GM23338 (cell line): ENCODE measurements around the gene PBOV1. TPM values are rescaled to one million over a fixed set of nuclear protein-coding genes. Genes with fewer than 3 reads are reported as not detected.

ENCODE experiments used
- ATAC-seq: fragments of 200-7000 bp; cut with Tn5 transposase; 3 replicates; pipeline ENCODE4 v1.9.1; 2020
- DNase-seq: peaks from one replicate; pipeline ENCODE4 v3.0.0-alpha.2; 2015; ENCODE audit warnings: low spot score
- H2AFZ ChIP-seq: fragments of 200-600 bp; sonication (generic); 2 replicates; pipeline ENCODE4 v1.8.0; 2016; ENCODE audit warnings: antibody characterized with exemption, mild to moderate bottlenecking, moderate library complexity
- H3F3A ChIP-seq: fragments of 200-600 bp; sonication (generic); replicated peaks from 2 replicates; pipeline ENCODE4 v1.8.0; 2017; ENCODE audit warnings: antibody characterized with exemption, mixed run types, low read depth
- H3K27ac ChIP-seq: fragments of 200-600 bp; sonication (generic); 2 replicates; pipeline ENCODE4 v1.6.1; 2016; ENCODE audit warnings: low read depth
- H3K27me3 ChIP-seq: fragments of 200-600 bp; sonication (generic); 2 replicates; pipeline ENCODE4 v1.8.0; 2016; ENCODE audit warnings: mild to moderate bottlenecking, mixed run types, moderate library complexity; ENCODE audit not compliant: insufficient read depth
- H3K36me3 ChIP-seq: fragments of 200-600 bp; sonication (generic); 2 replicates; pipeline ENCODE4 v1.8.0; 2016; ENCODE audit warnings: mild to moderate bottlenecking; ENCODE audit not compliant: insufficient read depth
- H3K4me1 ChIP-seq: fragments of 200-600 bp; sonication (generic); 2 replicates; pipeline ENCODE4 v1.8.0; 2016; ENCODE audit warnings: mild to moderate bottlenecking, moderate library complexity; ENCODE audit not compliant: insufficient read depth
- H3K4me2 ChIP-seq: fragments of 200-600 bp; sonication (generic); 2 replicates; pipeline ENCODE4 v1.7.1; 2017; ENCODE audit warnings: mixed run types
- H3K4me3 ChIP-seq: fragments of 200-600 bp; sonication (generic); 2 replicates; pipeline ENCODE4 v1.6.1; 2016; ENCODE audit warnings: mixed run types
- H3K79me2 ChIP-seq: fragments of 200-600 bp; sonication (generic); replicated peaks from 2 replicates; pipeline ENCODE4 v1.8.0; 2017; ENCODE audit warnings: mild to moderate bottlenecking; ENCODE audit not compliant: insufficient read depth
- H3K9me2 ChIP-seq: fragments of 200-600 bp; sonication (generic); 2 replicates; pipeline ENCODE4 v1.8.0; 2017; ENCODE audit not compliant: insufficient read depth
- H4K20me1 ChIP-seq: fragments of 200-600 bp; sonication (generic); replicated peaks from 2 replicates; pipeline ENCODE4 v1.8.0; 2017; ENCODE audit warnings: mild to moderate bottlenecking; ENCODE audit not compliant: insufficient read depth
- H3K27ac Mint-ChIP-seq: 2 replicates; pipeline ENCODE4 v1.8.0; 2020; ENCODE audit warnings: inconsistent platforms, mild to moderate bottlenecking, moderate library complexity, mixed read lengths
- H3K27me3 Mint-ChIP-seq: 3 replicates; pipeline ENCODE4 v1.8.0; 2022; ENCODE audit warnings: low read depth, mild to moderate bottlenecking, moderate library complexity, mixed read lengths, inconsistent platforms; ENCODE audit not compliant: insufficient read depth, poor library complexity
- H3K36me3 Mint-ChIP-seq: 3 replicates; pipeline ENCODE4 v1.8.0; 2021; ENCODE audit warnings: low read depth, mild to moderate bottlenecking, inconsistent platforms, moderate library complexity, mixed read lengths
- H3K4me1 Mint-ChIP-seq: 3 replicates; pipeline ENCODE4 v1.8.0; 2020; ENCODE audit warnings: mild to moderate bottlenecking, inconsistent platforms, mixed read lengths
- H3K4me3 Mint-ChIP-seq: 3 replicates; pipeline ENCODE4 v1.8.0; 2021; ENCODE audit warnings: moderate library complexity, mild to moderate bottlenecking, inconsistent platforms, mixed read lengths
- H3K9me3 Mint-ChIP-seq: 3 replicates; pipeline ENCODE4 v1.8.0; 2020; ENCODE audit warnings: moderate library complexity, mild to moderate bottlenecking, inconsistent platforms, mixed read lengths
- CREB1 ChIP-seq: fragments of 250-450 bp; sonication (Bioruptor Pico); IDR thresholded peaks from 2 replicates; pipeline ENCODE4 v1.5.0; 2020; ENCODE audit warnings: low read depth, mild to moderate bottlenecking, moderate library complexity
- CTCF ChIP-seq, 2 experiments: fragments of 200-600 bp in 1 of 2; sonication (generic) in 1 of 2; conservative IDR thresholded peaks; 2 replicates each; pipeline versions ENCODE4 v1.5.1 to v1.6.1; 2016 to 2017; ENCODE audit warnings: antibody characterized with exemption in 2 of 2, low read depth in 2 of 2, mild to moderate bottlenecking in 2 of 2, moderate library complexity in 1 of 2
- ETS1 ChIP-seq: IDR thresholded peaks from 2 replicates; pipeline ENCODE4 v1.6.1; 2016; ENCODE audit warnings: antibody characterized with exemption
- EZH2 ChIP-seq: fragments of 200-600 bp; sonication (generic); IDR thresholded peaks from one replicate; pipeline ENCODE4 v1.8.0; 2017; ENCODE audit warnings: antibody characterized with exemption, mild to moderate bottlenecking, low read depth; ENCODE audit not compliant: unreplicated experiment
- EZH2phosphoT487 ChIP-seq: fragments of 200-600 bp; sonication (generic); IDR thresholded peaks from one replicate; pipeline ENCODE4 v1.8.1; 2018; ENCODE audit warnings: antibody characterized with exemption; ENCODE audit not compliant: unreplicated experiment
- JUNB ChIP-seq: IDR thresholded peaks from one replicate; pipeline ENCODE4 v1.6.1; 2016; ENCODE audit warnings: antibody characterized with exemption; ENCODE audit not compliant: unreplicated experiment
- NANOG ChIP-seq: IDR thresholded peaks from 2 replicates; pipeline ENCODE4 v1.6.1; 2016; ENCODE audit warnings: antibody characterized with exemption, borderline replicate concordance
- POLR2AphosphoS5 ChIP-seq: IDR thresholded peaks from 2 replicates; pipeline ENCODE4 v1.6.1; 2016; ENCODE audit warnings: antibody characterized with exemption, low read depth
- REST ChIP-seq: IDR thresholded peaks from one replicate; pipeline ENCODE4 v1.6.1; 2018; ENCODE audit warnings: antibody characterized with exemption; ENCODE audit not compliant: unreplicated experiment
- STAT1 ChIP-seq: IDR thresholded peaks from one replicate; pipeline ENCODE4 v1.6.1; 2016; ENCODE audit warnings: antibody characterized with exemption; ENCODE audit not compliant: unreplicated experiment
- ZNF114 ChIP-seq: fragments of 250-450 bp; sonication (Bioruptor Pico); IDR thresholded peaks from 2 replicates; pipeline ENCODE4 v1.5.0; 2020; ENCODE audit warnings: mild to moderate bottlenecking, moderate library complexity
- ZNF331 ChIP-seq: fragments of 250-450 bp; sonication (Bioruptor Pico); IDR thresholded peaks from 2 replicates; pipeline ENCODE4 v1.5.0; 2020; ENCODE audit warnings: low read depth, mild to moderate bottlenecking, moderate library complexity
- ZNF462 ChIP-seq: fragments of 250-450 bp; sonication (Bioruptor Pico); IDR thresholded peaks from 2 replicates; pipeline ENCODE4 v1.5.0; 2020; ENCODE audit warnings: mild to moderate bottlenecking, moderate library complexity
- polyA plus RNA-seq: library from polyadenylated mRNA; unstranded; fragments of >200 nt; fragmentation: Nextera tagmentation; extraction: Ambion mirVana; gene quantifications from 2 replicates; pipeline ENCODE4 v1.2.1, GENCODE V29; 2016
- total RNA-seq: library from RNA; depleted of rRNA; stranded (reverse); fragments of >200 nt; shearing (Covaris generic); gene quantifications from 2 replicates; pipeline ENCODE4 v1.2.3, GENCODE V29; 2014

PBOV1 gene
- total and polyA plus RNA-seq, 2 experiments from 2014 or later, result not detected

- no peaks in the 10 kb centered on the region for H3F3A ChIP-seq
- no peaks in the 10 kb centered on the region for H3K9me2 ChIP-seq
- peaks cover 13% of the 10 kb centered on the region; the same call in 2 of the 3 replicates for H3K9me3 Mint-ChIP-seq
- H3K4me1 Mint-ChIP-seq, result peaks cover 37% of the 10 kb centered on the region
- peaks cover 4% of the 10 kb centered on the region; the same call in 1 of the 2 replicates for H3K79me2 ChIP-seq
- ATAC-seq (no peak), DNase-seq (no peak)
- H3K27me3 Mint-ChIP-seq, result peaks cover 10% of the 10 kb centered on the region
- no peak overlapping the region for H2AFZ ChIP-seq
- H3K27ac Mint-ChIP-seq, result no peak overlapping the region
- peaks cover 22% of the 10 kb centered on the region for H3K4me1 ChIP-seq
- H3K27me3 ChIP-seq, result no peaks in the 10 kb centered on the region
- no peak overlapping the region for H3K4me3 ChIP-seq
- no peak overlapping the region for H3K4me3 Mint-ChIP-seq
- no peak overlapping the region for H3K27ac ChIP-seq
- TF ChIP-seq CTCF (conservative IDR thresholded peaks at IDR 0.05; ENCODE audit: low read depth in 2 of 2), result no peak
- TF ChIP-seq POLR2AphosphoS5, result no peak
- no peak for TF ChIP-seq EZH2phosphoT487
- no peak for TF ChIP-seq EZH2
- no peak for TF ChIP-seq JUNB
- no peak for TF ChIP-seq CREB1 (CRISPR knock-in tag)
- TF ChIP-seq STAT1, result no peak
- TF ChIP-seq ZNF462 (CRISPR knock-in tag), result no peak
- no peak for TF ChIP-seq ZNF114 (CRISPR knock-in tag)
- TF ChIP-seq NANOG, result no peak
- no peak for TF ChIP-seq ETS1
- no peak for TF ChIP-seq REST
- no peak for TF ChIP-seq ZNF331
- H3K36me3 Mint-ChIP-seq, result peaks cover 15% of the 10 kb centered on the region
- no peak overlapping the region for H3K4me2 ChIP-seq
- no peaks in the 10 kb centered on the region for H3K36me3 ChIP-seq
- H4K20me1 ChIP-seq, result no peaks in the 10 kb centered on the region
Observed at GRCh38 chr6:138197570-138197969, 20.7 kb downstream of the PBOV1 start.
